Measurements from ENCODE around the gene PLEKHO1. TPM values are rescaled to one million over a fixed set of nuclear protein-coding genes. Genes with fewer than 3 reads are reported as not detected.

PLEKHO1 gene
- polyA plus RNA-seq, 1 of the 3 experiments (the other 2 are of a cell fraction), result 33.5 TPM

DNA sequence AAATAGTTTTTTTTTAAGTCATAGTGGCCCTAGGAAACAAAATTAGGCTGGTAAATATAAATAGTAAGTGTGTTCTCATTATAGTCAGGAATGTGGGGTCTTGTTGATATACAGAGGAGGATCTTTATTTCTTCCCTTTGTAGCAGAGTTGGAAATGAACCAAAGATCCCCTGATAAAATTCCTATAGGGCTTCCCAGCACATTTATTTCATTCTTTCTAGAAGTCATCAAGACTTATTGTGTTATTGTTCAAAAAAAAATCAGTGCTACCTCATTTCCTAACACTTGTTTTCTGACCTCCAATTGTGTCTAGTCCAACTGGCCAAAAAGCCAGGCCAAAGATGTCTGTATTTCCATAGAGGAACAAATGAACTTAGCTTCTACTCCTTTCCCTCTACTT, 7.6 kb upstream of the PLEKHO1 start:
- Histone ChIP-seq H3K27me3 (ENCODE audit: insufficient read depth) (no peaks in the 10 kb centered on the region), H3K9ac (no peak overlapping the region), H3K36me3 (replicated peaks in 1 of 2; ENCODE audit: control insufficient read depth in 1 of 2, insufficient read depth in 2 of 2, low read length in 1 of 2) (peaks cover 0 to 18% of the 10 kb centered on the region in 2 experiments), H3K79me2 (ENCODE audit: insufficient read depth) (no peaks in the 10 kb centered on the region; the same call in 1 of the 2 replicates), H3K9me2 (no peaks in the 10 kb centered on the region), H3F3A (replicated peaks; ENCODE audit: insufficient read depth) (peaks cover 8% of the 10 kb centered on the region), H3K4me3 (ENCODE audit: low read depth in 2 of 2, low read length in 1 of 2) (no peak overlapping the region), H3K4me1 (ENCODE audit: control insufficient read depth in 1 of 2, insufficient read depth in 2 of 2, low read depth in 1 of 2, low read length in 1 of 2) (peaks cover 2 to 13% of the 10 kb centered on the region in 2 experiments; a peak in 3 of 4 replicates), H3K27ac (ENCODE audit: low read depth in 2 of 2, low read length in 1 of 2) (peak overlapping the region in 1 of 2 experiments; percentile 5; a peak in 1 of 4 replicates), H3K9me3 (no peaks in the 10 kb centered on the region), H2AFZ (ENCODE audit: low read depth) (no peak overlapping the region), H3K4me2 (no peak overlapping the region; the same call in 1 of the 2 replicates), H4K20me1 (ENCODE audit: insufficient read depth) (no peaks in the 10 kb centered on the region)
- POLR2A ChIA-PET, result no interaction called here
- DNase-seq, result no peak
- CTCF ChIA-PET, result interaction anchor here (1.4 kb wide), 1 partner anchor 45 kb away, joined by 4 read pairs; no protein-coding TSS in a partner anchor
- TF ChIP-seq SMC3 (IDR thresholded peaks at IDR 0.05; ENCODE audit: low read depth, low read length) (no peak), JUND (IDR thresholded peaks at IDR 0.05) (0 out of 2 replicates have a peak, but pooled peaks have one; percentile 9), ELF1 (IDR thresholded peaks at IDR 0.05) (no peak), YY1 (IDR thresholded peaks at IDR 0.05; ENCODE audit: low read depth) (no peak), TEAD4 (IDR thresholded peaks at IDR 0.05; ENCODE audit: borderline replicate concordance, insufficient read depth) (0 out of 2 replicates have a peak, but pooled peaks have one; percentile 40), NFIC (IDR thresholded peaks at IDR 0.05; ENCODE audit: borderline replicate concordance) (peak; percentile 54), FOXJ3 (CRISPR knock-in tag; IDR thresholded peaks at IDR 0.05) (no peak), GATA2 (CRISPR knock-in tag; IDR thresholded peaks at IDR 0.05) (no peak), NRF1 (IDR thresholded peaks at IDR 0.05; ENCODE audit: low read depth, low read length) (no peak), MEF2A (IDR thresholded peaks at IDR 0.05; ENCODE audit: borderline replicate concordance, low read depth) (no peak), POLR2AphosphoS5 (IDR thresholded peaks at IDR 0.05; ENCODE audit: low read depth, low read length) (no peak), FOSL2 (IDR thresholded peaks at IDR 0.05; ENCODE audit: borderline replicate concordance, low read depth) (no peak), FOXM1 (IDR thresholded peaks at IDR 0.05; ENCODE audit: low read depth) (no peak), GABPA (IDR thresholded peaks at IDR 0.05; ENCODE audit: low read depth) (no peak)
- TF ChIP-seq, protein P1, sequence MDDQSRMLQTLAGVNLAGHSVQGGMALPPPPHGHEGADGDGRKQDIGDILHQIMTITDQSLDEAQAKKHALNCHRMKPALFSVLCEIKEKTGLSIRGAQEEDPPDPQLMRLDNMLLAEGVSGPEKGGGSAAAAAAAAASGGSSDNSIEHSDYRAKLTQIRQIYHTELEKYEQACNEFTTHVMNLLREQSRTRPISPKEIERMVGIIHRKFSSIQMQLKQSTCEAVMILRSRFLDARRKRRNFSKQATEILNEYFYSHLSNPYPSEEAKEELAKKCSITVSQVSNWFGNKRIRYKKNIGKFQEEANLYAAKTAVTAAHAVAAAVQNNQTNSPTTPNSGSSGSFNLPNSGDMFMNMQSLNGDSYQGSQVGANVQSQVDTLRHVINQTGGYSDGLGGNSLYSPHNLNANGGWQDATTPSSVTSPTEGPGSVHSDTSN (IDR thresholded peaks at IDR 0.05), result no peak
- TF ChIP-seq, protein P2, sequence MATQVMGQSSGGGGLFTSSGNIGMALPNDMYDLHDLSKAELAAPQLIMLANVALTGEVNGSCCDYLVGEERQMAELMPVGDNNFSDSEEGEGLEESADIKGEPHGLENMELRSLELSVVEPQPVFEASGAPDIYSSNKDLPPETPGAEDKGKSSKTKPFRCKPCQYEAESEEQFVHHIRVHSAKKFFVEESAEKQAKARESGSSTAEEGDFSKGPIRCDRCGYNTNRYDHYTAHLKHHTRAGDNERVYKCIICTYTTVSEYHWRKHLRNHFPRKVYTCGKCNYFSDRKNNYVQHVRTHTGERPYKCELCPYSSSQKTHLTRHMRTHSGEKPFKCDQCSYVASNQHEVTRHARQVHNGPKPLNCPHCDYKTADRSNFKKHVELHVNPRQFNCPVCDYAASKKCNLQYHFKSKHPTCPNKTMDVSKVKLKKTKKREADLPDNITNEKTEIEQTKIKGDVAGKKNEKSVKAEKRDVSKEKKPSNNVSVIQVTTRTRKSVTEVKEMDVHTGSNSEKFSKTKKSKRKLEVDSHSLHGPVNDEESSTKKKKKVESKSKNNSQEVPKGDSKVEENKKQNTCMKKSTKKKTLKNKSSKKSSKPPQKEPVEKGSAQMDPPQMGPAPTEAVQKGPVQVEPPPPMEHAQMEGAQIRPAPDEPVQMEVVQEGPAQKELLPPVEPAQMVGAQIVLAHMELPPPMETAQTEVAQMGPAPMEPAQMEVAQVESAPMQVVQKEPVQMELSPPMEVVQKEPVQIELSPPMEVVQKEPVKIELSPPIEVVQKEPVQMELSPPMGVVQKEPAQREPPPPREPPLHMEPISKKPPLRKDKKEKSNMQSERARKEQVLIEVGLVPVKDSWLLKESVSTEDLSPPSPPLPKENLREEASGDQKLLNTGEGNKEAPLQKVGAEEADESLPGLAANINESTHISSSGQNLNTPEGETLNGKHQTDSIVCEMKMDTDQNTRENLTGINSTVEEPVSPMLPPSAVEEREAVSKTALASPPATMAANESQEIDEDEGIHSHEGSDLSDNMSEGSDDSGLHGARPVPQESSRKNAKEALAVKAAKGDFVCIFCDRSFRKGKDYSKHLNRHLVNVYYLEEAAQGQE (IDR thresholded peaks at IDR 0.05; ENCODE audit: low read depth, low read length), result no peak
- TF ChIP-seq, protein P3, sequence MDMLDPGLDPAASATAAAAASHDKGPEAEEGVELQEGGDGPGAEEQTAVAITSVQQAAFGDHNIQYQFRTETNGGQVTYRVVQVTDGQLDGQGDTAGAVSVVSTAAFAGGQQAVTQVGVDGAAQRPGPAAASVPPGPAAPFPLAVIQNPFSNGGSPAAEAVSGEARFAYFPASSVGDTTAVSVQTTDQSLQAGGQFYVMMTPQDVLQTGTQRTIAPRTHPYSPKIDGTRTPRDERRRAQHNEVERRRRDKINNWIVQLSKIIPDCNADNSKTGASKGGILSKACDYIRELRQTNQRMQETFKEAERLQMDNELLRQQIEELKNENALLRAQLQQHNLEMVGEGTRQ (IDR thresholded peaks at IDR 0.05; ENCODE audit: borderline replicate concordance, low read depth, low read length), result no peak
